Fibroblast of lung (primary cell): ENCODE measurements around the gene SHFL. TPM values are rescaled to one million over a fixed set of nuclear protein-coding genes. Genes with fewer than 3 reads are reported as not detected.

Source experiments
- DNase-seq, 2 donors: peaks; one replicate each; pipeline versions ENCODE4 v3.0.0 to v3.0.0-alpha.2; 2010; ENCODE audit warnings: low read depth in 2 of 2
- H2AFZ ChIP-seq: 2 replicates; pipeline ENCODE4 v1.5.1; 2012; ENCODE audit warnings: low read length, control low read depth, inconsistent platforms
- H3K27ac ChIP-seq: 2 replicates; pipeline ENCODE4 v1.5.1; 2011; ENCODE audit warnings: low read length, control low read depth; ENCODE audit not compliant: insufficient read depth
- H3K27me3 ChIP-seq: 2 replicates; pipeline ENCODE4 v1.5.1; 2011; ENCODE audit warnings: mild to moderate bottlenecking, low read length; ENCODE audit not compliant: control insufficient read depth, insufficient read depth
- H3K36me3 ChIP-seq: 2 replicates; pipeline ENCODE4 v1.5.1; 2011; ENCODE audit warnings: low read length; ENCODE audit not compliant: control insufficient read depth, insufficient read depth
- H3K4me1 ChIP-seq: 2 replicates; pipeline ENCODE4 v1.5.1; 2011; ENCODE audit warnings: low read length; ENCODE audit not compliant: control insufficient read depth, insufficient read depth; ENCODE audit errors: extremely low read depth
- H3K4me2 ChIP-seq: 2 replicates; pipeline ENCODE4 v1.5.1; 2011; ENCODE audit warnings: low read length, control low read depth; ENCODE audit not compliant: insufficient read depth; ENCODE audit errors: extremely low read depth
- H3K4me3 ChIP-seq, 4 experiments: fragments of 200-600 bp in 1 of 4; sonication (generic) in 1 of 4; replicated peaks in 1 of 4; 2 replicates each; pipeline ENCODE4 v1.5.1; 2011 to 2016; ENCODE audit warnings: low read length in 4 of 4, low read depth in 3 of 4, mild to moderate bottlenecking in 3 of 4, control low read depth in 2 of 4, inconsistent platforms in 1 of 4, mixed read lengths in 1 of 4; ENCODE audit not compliant: insufficient read depth in 1 of 4; ENCODE audit errors: control extremely low read depth in 1 of 4
- H3K79me2 ChIP-seq: 2 replicates; pipeline ENCODE4 v1.5.1; 2012; ENCODE audit warnings: mild to moderate bottlenecking, low read length, inconsistent platforms; ENCODE audit not compliant: control insufficient read depth, insufficient read depth
- H3K9ac ChIP-seq: 2 replicates; pipeline ENCODE4 v1.5.1; 2011; ENCODE audit warnings: mild to moderate bottlenecking, low read length, control low read depth; ENCODE audit not compliant: insufficient read depth
- H3K9me3 ChIP-seq: 2 replicates; pipeline ENCODE4 v1.5.1; 2012; ENCODE audit warnings: low read depth, low read length; ENCODE audit not compliant: control insufficient read depth, insufficient read depth
- H4K20me1 ChIP-seq: 2 replicates; pipeline ENCODE4 v1.5.1; 2011; ENCODE audit warnings: low read length; ENCODE audit not compliant: control insufficient read depth, insufficient read depth; ENCODE audit errors: extremely low read depth
- EZH2 ChIP-seq: IDR thresholded peaks from 2 replicates; pipeline ENCODE4 v1.5.1; 2012; ENCODE audit warnings: low read length, control low read depth, mild to moderate bottlenecking; ENCODE audit errors: missing control alignments
- polyA plus RNA-seq, 2 donors: library from polyadenylated mRNA; depleted of rRNA in 1 of 2; stranded (reverse) in 1 of 2; unstranded in 1 of 2; fragments of >200 nt; gene quantifications; 2 replicates each; pipeline ENCODE4 v1.2.1, GENCODE V29; 2011 to 2012; ENCODE audit warnings: missing spikeins in 1 of 2
- total RNA-seq: library from RNA; depleted of rRNA; stranded (reverse); fragments of >200 nt; gene quantifications from 2 replicates; pipeline ENCODE4 v1.2.1, GENCODE V29; 2014
- TF ChIP-seq, protein P1 (sequence below), 2 donors: IDR thresholded peaks in 1 of 2; conservative IDR thresholded peaks in 1 of 2; 1 replicate in 1 of 2; 2 replicates in 1 of 2; pipeline ENCODE4 v1.5.1; 2011 to 2012; ENCODE audit warnings: low read length in 2 of 2, control low read depth in 1 of 2, inconsistent platforms in 1 of 2, low read depth in 1 of 2, mild to moderate bottlenecking in 1 of 2

The SHFL gene
- total and polyA plus RNA-seq, 2 donors (not counting 1 experiment from before 2014, with no cell fraction given): 29.0 to 29.4 TPM

DNA sequence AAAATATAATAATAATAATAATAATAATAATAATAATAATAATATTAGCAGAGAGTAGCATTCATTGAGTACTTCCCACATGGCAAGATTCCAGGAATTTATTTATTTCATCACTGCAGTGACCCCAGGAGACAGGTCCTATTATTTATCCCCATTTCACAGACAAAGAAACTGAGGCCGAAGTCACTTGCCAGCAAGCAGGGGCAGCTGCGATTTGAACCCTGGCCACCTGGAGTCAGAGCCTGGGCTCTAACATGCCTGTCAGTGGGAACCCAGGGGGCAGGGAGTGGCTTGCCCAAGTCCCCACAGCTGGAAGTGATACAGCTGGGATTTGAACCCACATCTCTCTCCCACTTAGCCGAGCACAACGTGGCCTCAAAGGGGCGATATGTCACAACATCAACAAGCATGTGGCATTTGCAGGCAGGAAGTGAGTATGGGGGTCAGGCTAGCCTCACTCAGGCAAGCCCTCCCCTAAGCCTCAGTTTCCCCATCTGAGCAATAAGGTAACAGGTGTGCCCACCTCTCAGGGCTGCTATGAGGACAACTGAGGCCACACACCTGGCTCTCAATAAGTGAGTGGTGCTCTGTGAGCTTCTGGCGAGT is 2.9 kb downstream of the SHFL start:
- H3K4me1 ChIP-seq: no peaks in the 10 kb centered on the region
- no peak overlapping the region for H3K9ac ChIP-seq
- H2AFZ ChIP-seq: no peak overlapping the region
- no peak overlapping the region for H3K4me2 ChIP-seq
- H3K4me3 ChIP-seq: no peak overlapping the region
- TF ChIP-seq EZH2: no peak
- TF ChIP-seq, protein P1, sequence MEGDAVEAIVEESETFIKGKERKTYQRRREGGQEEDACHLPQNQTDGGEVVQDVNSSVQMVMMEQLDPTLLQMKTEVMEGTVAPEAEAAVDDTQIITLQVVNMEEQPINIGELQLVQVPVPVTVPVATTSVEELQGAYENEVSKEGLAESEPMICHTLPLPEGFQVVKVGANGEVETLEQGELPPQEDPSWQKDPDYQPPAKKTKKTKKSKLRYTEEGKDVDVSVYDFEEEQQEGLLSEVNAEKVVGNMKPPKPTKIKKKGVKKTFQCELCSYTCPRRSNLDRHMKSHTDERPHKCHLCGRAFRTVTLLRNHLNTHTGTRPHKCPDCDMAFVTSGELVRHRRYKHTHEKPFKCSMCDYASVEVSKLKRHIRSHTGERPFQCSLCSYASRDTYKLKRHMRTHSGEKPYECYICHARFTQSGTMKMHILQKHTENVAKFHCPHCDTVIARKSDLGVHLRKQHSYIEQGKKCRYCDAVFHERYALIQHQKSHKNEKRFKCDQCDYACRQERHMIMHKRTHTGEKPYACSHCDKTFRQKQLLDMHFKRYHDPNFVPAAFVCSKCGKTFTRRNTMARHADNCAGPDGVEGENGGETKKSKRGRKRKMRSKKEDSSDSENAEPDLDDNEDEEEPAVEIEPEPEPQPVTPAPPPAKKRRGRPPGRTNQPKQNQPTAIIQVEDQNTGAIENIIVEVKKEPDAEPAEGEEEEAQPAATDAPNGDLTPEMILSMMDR (conservative IDR thresholded peaks at IDR 0.05 in 1 of 2, IDR thresholded peaks at IDR 0.05 in 1 of 2; ENCODE audit: low read depth in 1 of 2, low read length in 2 of 2): no peak
- H3K36me3 ChIP-seq: peaks cover 13% of the 10 kb centered on the region
- no peak overlapping the region for H3K27ac ChIP-seq
- no peaks in the 10 kb centered on the region for H3K79me2 ChIP-seq
- H3K27me3 ChIP-seq: no peaks in the 10 kb centered on the region
- H3K9me3 ChIP-seq: no peaks in the 10 kb centered on the region
- no peak for DNase-seq
- H4K20me1 ChIP-seq: no peaks in the 10 kb centered on the region

DNA sequence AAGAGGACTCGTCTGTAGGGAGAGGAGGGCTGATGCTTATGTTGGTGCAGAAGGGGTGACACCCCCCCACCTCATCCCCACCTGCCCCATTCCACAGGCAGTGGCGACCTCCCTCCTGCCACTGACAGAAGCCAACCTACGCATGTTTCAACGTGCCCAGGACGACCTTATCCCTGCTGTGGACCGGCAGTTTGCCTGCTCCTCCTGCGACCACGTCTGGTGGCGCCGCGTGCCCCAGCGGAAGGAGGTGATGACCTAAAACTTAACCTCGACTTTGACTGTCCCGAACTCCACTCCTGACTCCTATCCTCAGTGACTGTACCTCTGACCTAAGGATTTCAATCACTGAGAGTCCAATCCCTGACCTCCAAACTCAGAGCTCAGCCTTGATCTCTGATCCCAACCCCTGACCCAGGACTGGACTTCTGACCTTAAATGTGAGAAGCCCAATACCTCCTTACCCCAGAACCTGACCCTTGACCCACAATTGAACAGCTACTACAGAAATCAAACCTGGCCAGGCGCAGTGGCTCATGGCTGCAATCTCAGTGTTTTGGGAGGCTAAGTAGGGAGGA is 3.8 kb downstream of the SHFL start:
- H3K4me3 ChIP-seq: no peak overlapping the region
- H3K79me2 ChIP-seq: no peaks in the 10 kb centered on the region
- no peaks in the 10 kb centered on the region for H4K20me1 ChIP-seq
- DNase-seq: no peak
- no peaks in the 10 kb centered on the region for H3K4me1 ChIP-seq
- H3K9me3 ChIP-seq: no peaks in the 10 kb centered on the region
- H3K9ac ChIP-seq: no peak overlapping the region
- no peak overlapping the region for H2AFZ ChIP-seq
- H3K27me3 ChIP-seq: no peaks in the 10 kb centered on the region
- TF ChIP-seq, protein P1 (conservative IDR thresholded peaks at IDR 0.05 in 1 of 2, IDR thresholded peaks at IDR 0.05 in 1 of 2; ENCODE audit: low read depth in 1 of 2, low read length in 2 of 2): no peak
- TF ChIP-seq EZH2: no peak
- peaks cover 13% of the 10 kb centered on the region for H3K36me3 ChIP-seq
- H3K4me2 ChIP-seq: no peak overlapping the region
- H3K27ac ChIP-seq: no peak overlapping the region

DNA sequence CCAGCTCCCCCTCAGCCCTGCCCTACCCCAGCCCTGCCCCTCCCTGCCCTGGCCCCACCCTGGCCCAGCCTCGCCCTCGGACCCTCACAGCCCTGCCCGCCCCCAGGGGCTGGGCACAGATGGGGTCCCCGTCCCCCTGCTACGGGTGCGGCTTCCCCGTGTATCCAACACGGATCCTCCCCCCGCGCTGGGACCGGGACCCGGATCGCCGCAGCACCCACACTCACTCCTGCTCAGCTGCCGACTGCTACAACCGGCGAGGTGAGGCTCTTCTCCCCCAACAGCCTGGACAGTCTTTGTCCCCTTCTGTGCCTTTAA is 5.2 kb downstream of the SHFL start:
- Histone ChIP-seq H4K20me1 (no peaks in the 10 kb centered on the region), H3K4me1 (peaks cover 6% of the 10 kb centered on the region), H3K27me3 (no peaks in the 10 kb centered on the region), H3K36me3 (peaks cover 13% of the 10 kb centered on the region), H3K27ac (no peak overlapping the region), H3K9me3 (no peaks in the 10 kb centered on the region), H3K9ac (no peak overlapping the region), H3K79me2 (no peaks in the 10 kb centered on the region), H2AFZ (no peak overlapping the region), H3K4me3 (no peak overlapping the region), H3K4me2 (no peak overlapping the region)
- no peak for DNase-seq
- TF ChIP-seq, protein P1 (conservative IDR thresholded peaks at IDR 0.05 in 1 of 2, IDR thresholded peaks at IDR 0.05 in 1 of 2; ENCODE audit: low read depth in 1 of 2, low read length in 2 of 2): no peak
- TF ChIP-seq EZH2: no peak
